Measurements from ENCODE around the gene BCL11B.
A peak's percentile ranks its signal among the peaks of the same experiment; 100 is the strongest.

The BCL11B gene

GRCh38 chr14:99267837-99268781, 3.9 kb downstream of the BCL11B start:
- Mint-ChIP-seq H3K4me1 (peaks cover 44% of the 10 kb centered on the region), H3K27me3 (peaks cover 9% of the 10 kb centered on the region), H3K4me3 (peak overlapping the region; percentile 92), H3K9me3 (no peaks in the 10 kb centered on the region), H3K27ac (peak overlapping the region; percentile 100), H3K36me3 (peaks cover 62% of the 10 kb centered on the region)
- peak; percentile 63 for DNase-seq
- CTCF ChIA-PET: interaction anchor here (0.7 to 11.2 kb wide), 10 partner anchors 8 to 1290 kb away, joined by 3 to 140 read pairs (median 8); no protein-coding TSS in a partner anchor

DNA sequence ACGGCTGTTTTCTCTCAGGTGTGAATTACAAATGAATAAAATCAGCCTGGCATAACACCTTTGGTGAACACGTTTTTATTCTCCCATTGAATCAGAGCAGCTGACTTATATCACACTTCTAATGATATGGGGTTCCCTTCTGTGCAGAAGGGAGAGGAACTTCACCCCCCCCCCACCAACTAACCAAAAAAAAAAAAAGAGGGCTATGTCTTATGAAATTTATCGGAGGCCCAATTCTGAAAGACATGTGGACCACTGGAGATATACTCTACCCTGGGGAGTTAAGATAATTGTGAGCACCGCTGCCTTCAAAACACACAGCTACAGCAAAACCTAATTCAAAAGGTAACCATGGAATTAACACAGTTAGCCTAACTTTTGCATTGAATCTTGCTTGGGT, 4.6 kb downstream of the BCL11B start:
- H3K36me3 Mint-ChIP-seq: peaks cover 69% of the 10 kb centered on the region
- H3K4me1 Mint-ChIP-seq: peaks cover 44% of the 10 kb centered on the region
- peak overlapping the region; percentile 100 for H3K27ac Mint-ChIP-seq

DNA sequence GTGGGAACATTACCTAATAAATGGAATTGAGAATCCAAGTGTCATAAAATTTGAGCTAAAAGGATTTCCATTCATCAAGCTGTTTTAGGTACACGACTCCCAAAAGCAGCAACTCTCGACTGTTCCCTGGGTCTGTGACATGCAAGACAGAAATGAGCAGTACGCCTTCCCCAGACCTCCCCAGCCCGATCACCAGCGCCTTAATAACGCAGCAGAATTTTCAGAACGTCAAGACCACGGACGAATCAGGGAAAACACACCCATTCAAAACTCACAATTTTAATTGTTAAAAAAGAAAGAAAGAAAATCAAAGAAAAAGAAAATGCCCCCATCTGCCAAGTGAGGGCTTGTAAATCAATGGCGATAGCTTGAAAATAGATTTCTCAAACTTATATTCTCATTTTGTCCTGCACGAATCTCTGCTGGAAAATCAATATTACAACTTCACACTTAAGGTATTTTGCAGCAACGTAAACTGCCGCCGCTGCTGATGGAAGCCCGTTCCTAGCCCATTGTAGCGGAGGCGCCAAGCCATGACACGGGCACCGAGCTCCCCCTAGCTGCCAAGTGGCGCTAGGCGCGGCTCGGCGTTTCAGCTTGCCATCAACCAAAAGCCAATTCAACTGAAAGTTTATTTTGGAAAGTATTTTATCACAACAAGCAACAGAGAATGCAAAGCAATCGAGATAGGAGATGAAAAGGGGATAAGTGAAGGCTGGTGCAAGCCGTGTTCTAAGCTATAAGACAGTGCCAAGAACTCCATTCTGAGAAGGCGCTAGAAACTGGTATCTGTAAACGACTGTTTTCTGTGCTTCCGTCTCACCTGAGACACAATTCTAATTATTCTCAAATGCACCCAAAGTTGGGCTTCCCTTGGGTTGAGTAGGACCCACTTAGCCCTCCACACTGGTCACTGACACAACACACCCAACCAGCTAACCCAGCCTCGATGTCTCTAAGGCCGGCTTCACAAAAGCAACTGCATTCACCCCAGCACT, 5.5 kb downstream of the BCL11B start:
- Mint-ChIP-seq H3K27ac (peak overlapping the region; percentile 100), H3K36me3 (peaks cover 75% of the 10 kb centered on the region), H3K4me3 (peak overlapping the region; percentile 92), H3K27me3 (peaks cover 6% of the 10 kb centered on the region), H3K9me3 (no peaks in the 10 kb centered on the region), H3K4me1 (peaks cover 50% of the 10 kb centered on the region)
- DNase-seq: peak; percentile 91
- CTCF ChIA-PET: interaction anchor here (0.7 to 11.2 kb wide), 20 partner anchors 11 to 1964 kb away, joined by 3 to 140 read pairs (median 4); no protein-coding TSS in a partner anchor

More for the DNA sequence above, 4.6 kb downstream of the BCL11B start:
- peak overlapping the region; percentile 92 for H3K4me3 Mint-ChIP-seq
- CTCF ChIA-PET: interaction anchor here (0.7 to 11.2 kb wide), 11 partner anchors 9 to 1290 kb away, joined by 3 to 140 read pairs (median 8); no protein-coding TSS in a partner anchor
- H3K27me3 Mint-ChIP-seq: peaks cover 9% of the 10 kb centered on the region
- H3K9me3 Mint-ChIP-seq: no peaks in the 10 kb centered on the region
- DNase-seq: no peak

DNA sequence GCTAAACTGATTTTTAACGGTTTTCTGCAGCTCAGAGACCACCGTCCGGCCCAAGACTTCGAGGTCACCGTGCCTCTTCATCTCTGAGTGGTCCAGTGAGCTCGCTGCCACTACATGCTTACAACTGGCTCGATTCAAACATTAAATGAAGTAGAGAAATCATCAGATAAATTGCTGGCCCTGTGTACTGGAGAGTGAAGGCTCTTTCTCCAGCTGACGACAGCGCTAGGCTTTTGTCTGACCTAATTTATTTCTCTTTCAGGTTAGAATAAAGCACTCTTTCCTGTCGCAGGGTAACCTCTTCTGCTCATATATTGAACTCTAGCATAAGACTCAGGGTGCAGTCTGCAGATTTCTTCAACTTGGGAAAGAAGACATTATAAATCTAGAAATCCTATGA, 6.4 kb downstream of the BCL11B start:
- H3K9me3 Mint-ChIP-seq: no peaks in the 10 kb centered on the region
- DNase-seq: peak; percentile 41
- peak overlapping the region; percentile 92 for H3K4me3 Mint-ChIP-seq
- H3K4me1 Mint-ChIP-seq: peaks cover 58% of the 10 kb centered on the region
- peak overlapping the region; percentile 100 for H3K27ac Mint-ChIP-seq
- H3K27me3 Mint-ChIP-seq: peaks cover 4% of the 10 kb centered on the region
- CTCF ChIA-PET: interaction anchor here (0.7 to 11.2 kb wide), 15 partner anchors 10 to 1963 kb away, joined by 3 to 140 read pairs (median 7); no protein-coding TSS in a partner anchor
- H3K36me3 Mint-ChIP-seq: peaks cover 80% of the 10 kb centered on the region

- Mint-ChIP-seq H3K9me3 (no peaks in the 10 kb centered on the region), H3K4me1 (peaks cover 65% of the 10 kb centered on the region), H3K27me3 (peaks cover under 1% of the 10 kb centered on the region), H3K27ac (peak overlapping the region; percentile 100), H3K4me3 (peak overlapping the region; percentile 92), H3K36me3 (peaks cover 83% of the 10 kb centered on the region)
- DNase-seq: peak; percentile 43
- CTCF ChIA-PET: interaction anchor here (0.7 to 11.2 kb wide), 10 partner anchors 9 to 1962 kb away, joined by 3 to 140 read pairs (median 6); no protein-coding TSS in a partner anchor
These were observed 7.1 kb downstream of the BCL11B start for GRCh38 chr14:99264691-99265450.

GRCh38 chr14:99263564-99264330, 8.2 kb downstream of the BCL11B start:
- Mint-ChIP-seq H3K4me1 (peaks cover 76% of the 10 kb centered on the region), H3K9me3 (no peaks in the 10 kb centered on the region), H3K27me3 (no peaks in the 10 kb centered on the region), H3K36me3 (peaks cover 86% of the 10 kb centered on the region), H3K4me3 (peak overlapping the region; percentile 92), H3K27ac (peak overlapping the region; percentile 100)
- no peak for DNase-seq
- CTCF ChIA-PET: interaction anchor here (11.2 kb wide), 1 partner anchor 30 kb away, joined by 140 read pairs; no protein-coding TSS in a partner anchor

- Mint-ChIP-seq H3K27me3 (no peaks in the 10 kb centered on the region), H3K9me3 (no peaks in the 10 kb centered on the region), H3K27ac (peak overlapping the region; percentile 100), H3K36me3 (peaks cover 87% of the 10 kb centered on the region), H3K4me1 (peaks cover 83% of the 10 kb centered on the region), H3K4me3 (peak overlapping the region; percentile 92)
- no peak for DNase-seq
- CTCF ChIA-PET: interaction anchor here (0.7 to 11.2 kb wide), 3 partner anchors 21 to 1122 kb away, joined by 3 to 140 read pairs (median 6); no protein-coding TSS in a partner anchor
These were observed 9.0 kb downstream of the BCL11B start for GRCh38 chr14:99262977-99263448.

GRCh38 chr14:99261912-99262787, 9.8 kb downstream of the BCL11B start:
- DNase-seq: peak; percentile 93
- peak overlapping the region; percentile 92 for H3K4me3 Mint-ChIP-seq
- H3K27ac Mint-ChIP-seq: peak overlapping the region; percentile 100
- no peaks in the 10 kb centered on the region for H3K9me3 Mint-ChIP-seq
- CTCF ChIA-PET: interaction anchor here (0.7 to 11.2 kb wide), 7 partner anchors 13 to 1121 kb away, joined by 3 to 140 read pairs (median 4); no protein-coding TSS in a partner anchor
- H3K36me3 Mint-ChIP-seq: peaks cover 88% of the 10 kb centered on the region
- peaks cover 87% of the 10 kb centered on the region for H3K4me1 Mint-ChIP-seq
- no peaks in the 10 kb centered on the region for H3K27me3 Mint-ChIP-seq

DNA sequence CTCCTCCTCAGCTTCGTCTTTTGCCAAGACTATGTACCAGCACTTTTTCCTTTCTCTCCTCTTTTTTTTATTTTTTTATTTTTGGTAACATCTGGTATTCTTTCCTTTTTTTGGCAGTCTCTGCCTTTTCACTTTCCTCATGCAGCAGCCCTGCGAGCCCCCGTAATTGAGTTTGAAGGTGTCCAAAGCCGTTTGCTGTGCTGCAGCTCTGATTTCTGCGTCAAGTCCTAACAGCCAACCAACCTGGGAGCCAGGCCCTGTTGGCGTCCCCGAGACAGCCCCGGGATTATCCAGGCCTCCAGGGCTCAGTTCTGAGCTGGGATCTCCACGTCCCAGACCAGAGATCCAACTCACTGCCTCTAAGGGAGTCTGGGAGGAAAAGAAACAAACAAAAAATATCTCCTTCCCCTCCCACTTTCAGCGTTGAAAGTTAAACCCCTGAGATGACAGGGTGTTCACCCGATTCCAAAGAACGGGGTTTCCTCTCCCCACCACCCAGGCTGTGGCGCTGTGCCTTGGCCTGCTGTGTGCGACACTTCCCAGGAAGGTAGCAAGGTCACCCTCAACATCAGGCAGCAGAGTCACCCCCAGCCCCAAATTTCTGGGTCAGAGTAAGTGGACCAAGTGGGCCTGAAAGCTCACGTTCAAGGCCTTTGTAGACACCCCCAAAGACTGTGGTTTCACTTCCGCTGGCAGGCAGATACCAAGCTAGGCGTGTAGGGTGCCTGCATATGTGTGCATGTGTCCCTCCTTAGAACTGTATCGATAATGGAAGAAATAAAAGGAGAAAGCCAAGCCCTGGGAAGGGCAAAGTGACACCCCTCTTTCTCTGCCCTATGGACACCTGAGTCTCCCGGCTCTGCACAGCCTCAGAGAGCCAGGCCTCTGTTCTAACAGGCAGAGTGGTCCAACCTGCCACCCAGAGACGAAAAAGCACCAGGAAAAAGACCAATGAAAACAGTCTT, 11.1 kb downstream of the BCL11B start:
- peak overlapping the region; percentile 92 for H3K4me3 Mint-ChIP-seq
- DNase-seq: peak; percentile 83
- H3K4me1 Mint-ChIP-seq: peaks cover 96% of the 10 kb centered on the region
- CTCF ChIA-PET: interaction anchor here (0.8 to 11.2 kb wide), 7 partner anchors 8 to 74 kb away, joined by 3 to 140 read pairs (median 4); no protein-coding TSS in a partner anchor
- H3K9me3 Mint-ChIP-seq: no peaks in the 10 kb centered on the region
- H3K27ac Mint-ChIP-seq: peak overlapping the region; percentile 100
- peaks cover 89% of the 10 kb centered on the region for H3K36me3 Mint-ChIP-seq
- no peaks in the 10 kb centered on the region for H3K27me3 Mint-ChIP-seq

DNA sequence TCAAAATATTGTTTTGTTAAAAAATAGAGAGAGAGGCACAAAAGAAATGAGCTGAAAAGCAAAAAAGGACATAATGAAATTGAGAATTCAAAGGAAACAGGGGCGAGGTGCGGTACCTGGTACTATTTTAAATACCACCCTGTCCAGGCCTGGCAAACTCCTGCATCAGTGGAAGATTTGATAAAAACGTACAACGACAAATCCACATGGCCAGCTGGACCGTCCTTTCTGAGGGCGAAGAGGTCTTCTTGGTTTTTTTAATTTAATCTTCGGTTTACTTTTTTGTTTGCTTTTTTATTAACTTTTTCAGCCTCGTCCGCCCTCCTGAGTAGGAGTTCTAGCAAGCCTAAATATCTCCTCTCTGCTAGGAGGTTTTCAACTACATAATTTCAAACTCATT, 11.9 kb downstream of the BCL11B start:
- Mint-ChIP-seq H3K4me1 (peaks cover 97% of the 10 kb centered on the region), H3K36me3 (peaks cover 89% of the 10 kb centered on the region), H3K27me3 (no peaks in the 10 kb centered on the region), H3K27ac (peak overlapping the region; percentile 100), H3K9me3 (no peaks in the 10 kb centered on the region), H3K4me3 (peak overlapping the region; percentile 92)
- no peak for DNase-seq
- CTCF ChIA-PET: interaction anchor here (0.8 to 11.2 kb wide), 4 partner anchors 8 to 1121 kb away, joined by 3 to 140 read pairs (median 7); no protein-coding TSS in a partner anchor

Data from activated naive CD4-positive, alpha-beta T cell treated with anti-CD3 and anti-CD28 coated beads, Interleukin-2, amount 10 ng/mL, durations not matched to agents 7 days and 5 days (primary cell).